Activated T-cell treated with anti-CD3 and anti-CD28 coated beads, Interleukin-2, amount 50 U/mL, for 72 hours (primary cell): ENCODE results near the gene NOLC1. TPM values are rescaled to one million over a fixed set of nuclear protein-coding genes. Genes with fewer than 3 reads are reported as not detected.
A peak's percentile ranks its signal among the peaks of the same experiment; 100 is the strongest.
"Not testable (repeated sequence)": the region's sequence is repeated elsewhere in the genome, so short reads cannot be mapped to it uniquely, and the experiment has no call there.

ENCODE experiments used
- ATAC-seq, 2 donors: fragments of 150-1000 bp; cut with Tn5 transposase; replicated peaks in 1 of 2; 2 replicates each; pipeline ENCODE4 v1.10.0; 2021; ENCODE audit warnings: moderate library complexity in 2 of 2, mild to moderate bottlenecking in 1 of 2
- DNase-seq, 2 donors: peaks; one replicate each; pipeline ENCODE4 v3.0.0; 2021 to 2022; ENCODE audit warnings: mixed read lengths in 1 of 2
- H3K27ac Mint-ChIP-seq: one replicate; pipeline ENCODE4 v1.8.0; 2022; ENCODE audit warnings: mild to moderate bottlenecking, moderate library complexity, mixed read lengths
- H3K27me3 Mint-ChIP-seq: one replicate; pipeline ENCODE4 v1.8.0; 2022; ENCODE audit warnings: low read depth, mixed read lengths
- H3K36me3 Mint-ChIP-seq, 2 donors: one replicate each; pipeline ENCODE4 v1.8.0; 2022; ENCODE audit warnings: mixed read lengths in 2 of 2, mild to moderate bottlenecking in 1 of 2; ENCODE audit not compliant: insufficient read depth in 2 of 2
- H3K4me1 Mint-ChIP-seq: one replicate; pipeline ENCODE4 v1.8.0; 2022; ENCODE audit warnings: low read depth, mixed read lengths
- H3K4me3 Mint-ChIP-seq, 2 donors: one replicate each; pipeline ENCODE4 v1.8.0; 2022; ENCODE audit warnings: mild to moderate bottlenecking in 2 of 2, mixed read lengths in 2 of 2, moderate library complexity in 2 of 2
- H3K9me3 Mint-ChIP-seq, 2 donors: one replicate each; pipeline ENCODE4 v1.8.0; 2022; ENCODE audit warnings: mixed read lengths in 2 of 2
- total RNA-seq, 2 donors: library from RNA; stranded (reverse); gene quantifications; one replicate each; pipeline ENCODE4 v1.2.3, GENCODE V29; 2022

Gene NOLC1
- total RNA-seq, 2 donors from 2014 or later = 98.2 to 124 TPM

GRCh38 chr10:102185272-102185671, 33.1 kb downstream of the NOLC1 start:
- H3K36me3 Mint-ChIP-seq = peaks cover 2 to 6% of the 10 kb centered on the region in 2 donors
- no peaks in the 10 kb centered on the region for H3K27me3 Mint-ChIP-seq
- peaks cover 18% of the 10 kb centered on the region for H3K4me1 Mint-ChIP-seq
- ATAC-seq = no peak
- H3K27ac Mint-ChIP-seq = no peak overlapping the region
- no peak for DNase-seq
- H3K9me3 Mint-ChIP-seq = peaks cover 0 to 3% of the 10 kb centered on the region in 2 donors
- no peak overlapping the region for H3K4me3 Mint-ChIP-seq

GRCh38 chr10:102185811-102186527, 33.8 kb downstream of the NOLC1 start:
- Mint-ChIP-seq H3K4me3 (no peak overlapping the region), H3K27ac (no peak overlapping the region), H3K27me3 (no peaks in the 10 kb centered on the region), H3K9me3 (peaks cover 0 to 3% of the 10 kb centered on the region in 2 donors), H3K4me1 (peaks cover 18% of the 10 kb centered on the region), H3K36me3 (peaks cover 4 to 6% of the 10 kb centered on the region in 2 donors)
- ATAC-seq (no peak), DNase-seq (no peak)

- Mint-ChIP-seq H3K36me3 (peaks cover 12 to 14% of the 10 kb centered on the region in 2 donors), H3K27me3 (no peaks in the 10 kb centered on the region), H3K4me1 (peaks cover 18% of the 10 kb centered on the region), H3K9me3 (peaks cover 9 to 11% of the 10 kb centered on the region in 2 donors), H3K4me3 (no peak overlapping the region), H3K27ac (no peak overlapping the region)
- no peak for ATAC-seq
- no peak for DNase-seq
Observed at GRCh38 chr10:102188298-102188940, 36.2 kb downstream of the NOLC1 start.

- peak overlapping the region; percentile 12 for H3K27ac Mint-ChIP-seq
- ATAC-seq = peak; percentile 90 to 91
- H3K27me3 Mint-ChIP-seq = not testable (repeated sequence)
- peaks cover 9 to 11% of the 10 kb centered on the region in 2 donors for H3K9me3 Mint-ChIP-seq
- H3K4me3 Mint-ChIP-seq = peak overlapping the region; percentile 30 to 44
- peaks cover 18% of the 10 kb centered on the region for H3K4me1 Mint-ChIP-seq
- peak; percentile 12 to 29 for DNase-seq
- H3K36me3 Mint-ChIP-seq = peaks cover 12 to 14% of the 10 kb centered on the region in 2 donors
Observed at GRCh38 chr10:102188941-102189898, 37.0 kb downstream of the NOLC1 start.

GRCh38 chr10:102191956-102192355, 39.8 kb downstream of the NOLC1 start:
- ATAC-seq (no peak), DNase-seq (no peak)
- H3K4me3 Mint-ChIP-seq = no peak overlapping the region
- peaks cover 7 to 12% of the 10 kb centered on the region in 2 donors for H3K36me3 Mint-ChIP-seq
- peaks cover 23% of the 10 kb centered on the region for H3K4me1 Mint-ChIP-seq
- no peak overlapping the region for H3K27ac Mint-ChIP-seq
- H3K9me3 Mint-ChIP-seq = peaks cover 7 to 9% of the 10 kb centered on the region in 2 donors
- H3K27me3 Mint-ChIP-seq = no peaks in the 10 kb centered on the region

GRCh38 chr10:102195296-102195870, 43.2 kb downstream of the NOLC1 start:
- DNase-seq (no peak), ATAC-seq (no peak)
- Mint-ChIP-seq H3K27me3 (peaks cover 6% of the 10 kb centered on the region), H3K27ac (no peak overlapping the region), H3K36me3 (peaks cover 7 to 12% of the 10 kb centered on the region in 2 donors), H3K4me3 (no peak overlapping the region), H3K9me3 (peaks cover 7 to 9% of the 10 kb centered on the region in 2 donors), H3K4me1 (peaks cover 12% of the 10 kb centered on the region)

GRCh38 chr10:102196893-102197292, 44.7 kb downstream of the NOLC1 start:
- Mint-ChIP-seq H3K36me3 (peaks cover 3 to 5% of the 10 kb centered on the region in 2 donors), H3K27me3 (peaks cover 6% of the 10 kb centered on the region), H3K4me1 (peaks cover 12% of the 10 kb centered on the region), H3K9me3 (peaks cover 3% of the 10 kb centered on the region in 2 donors), H3K4me3 (peak overlapping the region in 1 of 2 donors; percentile 47), H3K27ac (no peak overlapping the region)
- ATAC-seq (peak; percentile 96 to 99), DNase-seq (peak; percentile 44 to 45)

- H3K4me3 Mint-ChIP-seq = no peak overlapping the region
- DNase-seq = no peak
- no peak overlapping the region for H3K27ac Mint-ChIP-seq
- no peak for ATAC-seq
- H3K27me3 Mint-ChIP-seq = peaks cover 6% of the 10 kb centered on the region
- no peaks in the 10 kb centered on the region for H3K9me3 Mint-ChIP-seq
- H3K36me3 Mint-ChIP-seq = no peaks in the 10 kb centered on the region
- H3K4me1 Mint-ChIP-seq = peaks cover 12% of the 10 kb centered on the region
Observed at GRCh38 chr10:102198027-102198426, 45.8 kb downstream of the NOLC1 start.

GRCh38 chr10:102200751-102201640, 48.8 kb downstream of the NOLC1 start:
- Mint-ChIP-seq H3K27ac (no peak overlapping the region), H3K4me3 (no peak overlapping the region)
- no peak for ATAC-seq

GRCh38 chr10:102202386-102202785, 50.2 kb downstream of the NOLC1 start:
- H3K27me3 Mint-ChIP-seq = peaks cover 6% of the 10 kb centered on the region
- DNase-seq = no peak
- peaks cover 0 to 2% of the 10 kb centered on the region in 2 donors for H3K9me3 Mint-ChIP-seq
- no peak for ATAC-seq
- no peak overlapping the region for H3K27ac Mint-ChIP-seq
- peaks cover 3% of the 10 kb centered on the region for H3K4me1 Mint-ChIP-seq
- peaks cover 4% of the 10 kb centered on the region in 2 donors for H3K36me3 Mint-ChIP-seq
- peak overlapping the region in 1 of 2 donors; percentile 13 for H3K4me3 Mint-ChIP-seq

More at GRCh38 chr10:102200751-102201640, 48.8 kb downstream of the NOLC1 start:
- Mint-ChIP-seq H3K9me3 (peaks cover 0 to 2% of the 10 kb centered on the region in 2 donors), H3K36me3 (peaks cover 4% of the 10 kb centered on the region in 2 donors), H3K4me1 (peaks cover 12% of the 10 kb centered on the region), H3K27me3 (peaks cover 6% of the 10 kb centered on the region)
- no peak for DNase-seq

GRCh38 chr10:102208311-102209035, 56.3 kb downstream of the NOLC1 start:
- peaks cover 3 to 4% of the 10 kb centered on the region in 2 donors for H3K36me3 Mint-ChIP-seq
- peaks cover 0 to 2% of the 10 kb centered on the region in 2 donors for H3K9me3 Mint-ChIP-seq
- no peak overlapping the region for H3K4me3 Mint-ChIP-seq
- ATAC-seq = no peak
- H3K27ac Mint-ChIP-seq = no peak overlapping the region
- H3K27me3 Mint-ChIP-seq = peaks cover 5% of the 10 kb centered on the region
- no peak for DNase-seq
- H3K4me1 Mint-ChIP-seq = no peaks in the 10 kb centered on the region
